SU-DHL-6 (cell line): Measurements from ENCODE around the gene ASH1L.

Experiments used
- EZH2phosphoT487 ChIP-seq: fragments of 200-600 bp; sonication (generic), shearing (Covaris generic); conservative IDR thresholded peaks from 2 replicates; pipeline ENCODE4 v1.6.1; 2018; ENCODE audit warnings: mild to moderate bottlenecking, antibody characterized with exemption, low read length, moderate library complexity, mixed read lengths
- TF ChIP-seq, protein P1 (sequence below): fragments of 200-600 bp; sonication (generic); IDR thresholded peaks from one replicate; pipeline ENCODE4 v1.5.1; 2017; ENCODE audit warnings: antibody characterized with exemption, mild to moderate bottlenecking, low read length, moderate library complexity; ENCODE audit not compliant: insufficient read depth, poor library complexity, severe bottlenecking

DNA sequence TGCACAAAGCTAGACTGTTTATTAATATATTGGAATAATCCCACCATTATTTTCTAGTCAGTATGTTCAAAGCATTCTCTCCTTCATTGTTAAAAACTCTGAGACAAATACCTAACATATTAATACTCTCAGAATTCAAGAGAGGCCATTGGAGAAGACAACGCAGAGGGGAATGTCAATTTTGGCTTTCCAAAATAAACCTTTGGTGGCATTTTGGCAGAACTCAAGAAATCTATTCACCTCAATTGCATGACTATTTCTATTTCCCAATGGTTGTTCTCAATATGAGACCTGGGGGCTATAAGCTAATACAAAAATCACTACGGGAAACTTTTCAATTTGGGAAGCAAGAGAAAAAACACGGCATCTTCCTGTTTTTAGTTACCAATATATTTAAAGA lies 183.4 kb downstream of the ASH1L start:
- TF ChIP-seq, protein P1, sequence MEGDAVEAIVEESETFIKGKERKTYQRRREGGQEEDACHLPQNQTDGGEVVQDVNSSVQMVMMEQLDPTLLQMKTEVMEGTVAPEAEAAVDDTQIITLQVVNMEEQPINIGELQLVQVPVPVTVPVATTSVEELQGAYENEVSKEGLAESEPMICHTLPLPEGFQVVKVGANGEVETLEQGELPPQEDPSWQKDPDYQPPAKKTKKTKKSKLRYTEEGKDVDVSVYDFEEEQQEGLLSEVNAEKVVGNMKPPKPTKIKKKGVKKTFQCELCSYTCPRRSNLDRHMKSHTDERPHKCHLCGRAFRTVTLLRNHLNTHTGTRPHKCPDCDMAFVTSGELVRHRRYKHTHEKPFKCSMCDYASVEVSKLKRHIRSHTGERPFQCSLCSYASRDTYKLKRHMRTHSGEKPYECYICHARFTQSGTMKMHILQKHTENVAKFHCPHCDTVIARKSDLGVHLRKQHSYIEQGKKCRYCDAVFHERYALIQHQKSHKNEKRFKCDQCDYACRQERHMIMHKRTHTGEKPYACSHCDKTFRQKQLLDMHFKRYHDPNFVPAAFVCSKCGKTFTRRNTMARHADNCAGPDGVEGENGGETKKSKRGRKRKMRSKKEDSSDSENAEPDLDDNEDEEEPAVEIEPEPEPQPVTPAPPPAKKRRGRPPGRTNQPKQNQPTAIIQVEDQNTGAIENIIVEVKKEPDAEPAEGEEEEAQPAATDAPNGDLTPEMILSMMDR: no peak
- no peak for TF ChIP-seq EZH2phosphoT487
